ENCODE results near the gene MSRB2. TPM values are rescaled to one million over a fixed set of nuclear protein-coding genes. Genes with fewer than 3 reads are reported as not detected.
A peak's percentile ranks its signal among the peaks of the same experiment; 100 is the strongest.
"Not testable (repeated sequence)": the region's sequence is repeated elsewhere in the genome, so short reads cannot be mapped to it uniquely, and the experiment has no call there.

MSRB2 gene
- total RNA-seq, 4 donors from 2014 or later = 8.7 to 19.3 (median 13.7) TPM

- no peak for DNase-seq
- 19 to 40% methylated on average over 3 of the region's 3 CpGs for WGBS, 2 donors
- no peak overlapping the region for H3K4me3 ChIP-seq
- peaks cover 0 to 5% (median 0%) of the 10 kb centered on the region in 3 donors for H3K9me3 ChIP-seq
- H3K36me3 ChIP-seq = no peaks in the 10 kb centered on the region
- H3K27me3 ChIP-seq = no peaks in the 10 kb centered on the region
- no peak for TF ChIP-seq POLR2A (IDR thresholded peaks at IDR 0.05)
- TF ChIP-seq CTCF (IDR thresholded peaks at IDR 0.05) = no peak
- H3K4me1 ChIP-seq = peaks cover 0 to 15% (median 0%) of the 10 kb centered on the region in 3 donors
- no peak overlapping the region for H3K27ac ChIP-seq
- intact Hi-C loops (cut with DNase I) = no loop called here
Observed at GRCh38 chr10:23058366-23058765, 37.0 kb upstream of the MSRB2 start.

- no peak for TF ChIP-seq POLR2A (IDR thresholded peaks at IDR 0.05)
- no peak for TF ChIP-seq CTCF (IDR thresholded peaks at IDR 0.05)
- Histone ChIP-seq H3K9me3 (peaks cover 0 to 5% (median 0%) of the 10 kb centered on the region in 3 donors), H3K27me3 (no peaks in the 10 kb centered on the region), H3K4me3 (no peak overlapping the region), H3K36me3 (no peaks in the 10 kb centered on the region), H3K4me1 (peaks cover 6 to 27% (median 9%) of the 10 kb centered on the region in 3 donors), H3K27ac (no peak overlapping the region)
- DNase-seq = no peak
- intact Hi-C loops (cut with DNase I) = loop anchor here (10.0 kb wide), 1 partner anchor 66 kb away; no protein-coding TSS in a partner anchor
- 43 to 60% methylated on average over 2 of the region's 2 CpGs for WGBS, 2 donors
Observed at GRCh38 chr10:23060918-23061317, 34.5 kb upstream of the MSRB2 start.

GRCh38 chr10:23063045-23063972, 32.1 kb upstream of the MSRB2 start:
- H3K4me3 ChIP-seq = peak overlapping the region in 1 of 4 donors; percentile 14
- peak overlapping the region in 3 of 4 donors; percentile 14 to 27 (median 14) for H3K27ac ChIP-seq
- WGBS, 2 donors = 57 to 68% methylated on average over 18 of the region's 20 CpGs
- H3K4me1 ChIP-seq = peaks cover 8 to 26% (median 10%) of the 10 kb centered on the region in 3 donors
- H3K36me3 ChIP-seq = no peaks in the 10 kb centered on the region
- no peaks in the 10 kb centered on the region for H3K27me3 ChIP-seq
- peaks cover 0 to 5% (median 0%) of the 10 kb centered on the region in 3 donors for H3K9me3 ChIP-seq
- TF ChIP-seq CTCF (IDR thresholded peaks at IDR 0.05) (no peak), POLR2A (IDR thresholded peaks at IDR 0.05) (no peak)
- no peak for DNase-seq
- intact Hi-C loops (cut with DNase I) = loop anchor here (10.0 kb wide), 1 partner anchor 69 kb away; no protein-coding TSS in a partner anchor

- 82 to 85% methylated on average over 15 to 16 of the region's 20 CpGs for WGBS, 2 donors
- no peaks in the 10 kb centered on the region for H3K27me3 ChIP-seq
- TF ChIP-seq POLR2A (IDR thresholded peaks at IDR 0.05) (no peak), CTCF (IDR thresholded peaks at IDR 0.05) (no peak)
- H3K4me3 ChIP-seq = no peak overlapping the region
- intact Hi-C loops (cut with DNase I) = loop anchor here (10.0 kb wide), 1 partner anchor 69 kb away; no protein-coding TSS in a partner anchor
- H3K4me1 ChIP-seq = peaks cover 8 to 25% (median 10%) of the 10 kb centered on the region in 3 donors
- H3K9me3 ChIP-seq = peaks cover 0 to 5% (median 0%) of the 10 kb centered on the region in 3 donors
- no peak for DNase-seq
- peak overlapping the region in 2 of 4 donors; percentile 14 to 26 for H3K27ac ChIP-seq
- H3K36me3 ChIP-seq = no peaks in the 10 kb centered on the region
Observed at GRCh38 chr10:23063973-23064812, 31.2 kb upstream of the MSRB2 start.

GRCh38 chr10:23064813-23065114, 30.6 kb upstream of the MSRB2 start:
- not testable (repeated sequence) for DNase-seq, H3K36me3 ChIP-seq, H3K9me3 ChIP-seq, H3K4me3 ChIP-seq, H3K27me3 ChIP-seq
- WGBS, 2 donors = 78 to 84% methylated on average over 2 of the region's 2 CpGs
- intact Hi-C loops (cut with DNase I) = loop anchor here (10.0 kb wide), 1 partner anchor 70 kb away; no protein-coding TSS in a partner anchor
- Histone ChIP-seq H3K27ac (peak overlapping the region in 1 of 4 donors; percentile 52), H3K4me1 (peaks cover 8 to 27% (median 10%) of the 10 kb centered on the region in 3 donors)

Measured in esophagus squamous epithelium (tissue), 5 donors.